Neural cell (in vitro differentiated cells): ENCODE measurements around the gene CASTOR2. TPM values are rescaled to one million over a fixed set of nuclear protein-coding genes. Genes with fewer than 3 reads are reported as not detected.

Experiments used
- H2AFZ ChIP-seq: fragments of 200-600, 300-800 bp; sonication (generic), shearing (Covaris generic); 2 replicates; pipeline ENCODE4 v1.6.0; 2014; ENCODE audit warnings: low read depth, mild to moderate bottlenecking, antibody characterized with exemption, low read length, moderate library complexity
- H3F3A ChIP-seq: fragments of 200-600 bp; shearing (Covaris generic); 2 replicates; pipeline ENCODE4 v1.6.1; 2016; ENCODE audit warnings: mild to moderate bottlenecking, moderate library complexity, mixed read lengths, antibody characterized with exemption, low read length; ENCODE audit not compliant: insufficient read depth, poor library complexity, severe bottlenecking
- H3K27ac ChIP-seq: fragments of 200-600, 300-800 bp; sonication (generic), shearing (Covaris generic); 2 replicates; pipeline ENCODE4 v1.5.1; 2014; ENCODE audit warnings: mild to moderate bottlenecking, low read length, moderate library complexity
- H3K27me3 ChIP-seq: fragments of 300-800, 200-600 bp; sonication (generic), shearing (Covaris generic); 2 replicates; pipeline ENCODE4 v1.6.0; 2014; ENCODE audit warnings: mild to moderate bottlenecking, low read depth, low read length, moderate library complexity; ENCODE audit not compliant: insufficient read depth
- H3K36me3 ChIP-seq: fragments of 300-800, 200-600 bp; sonication (generic), shearing (Covaris generic); 2 replicates; pipeline ENCODE4 v1.5.1; 2014; ENCODE audit warnings: mild to moderate bottlenecking, antibody characterized with exemption, low read length, moderate library complexity; ENCODE audit not compliant: insufficient read depth
- H3K4me2 ChIP-seq: fragments of 300-800, 200-600 bp; sonication (generic), shearing (Covaris generic); 2 replicates; pipeline ENCODE4 v1.6.0; 2014; ENCODE audit warnings: mild to moderate bottlenecking, low read length
- H3K4me3 ChIP-seq: fragments of 300-800, 200-600 bp; sonication (generic), shearing (Covaris generic); 2 replicates; pipeline ENCODE4 v1.5.1; 2014; ENCODE audit warnings: mild to moderate bottlenecking, low read length, moderate library complexity
- H3K79me2 ChIP-seq: fragments of 200-600 bp; shearing (Covaris generic); replicated peaks from 2 replicates; pipeline ENCODE4 v1.6.0; 2014; ENCODE audit warnings: mild to moderate bottlenecking, low read length, moderate library complexity; ENCODE audit not compliant: insufficient read depth
- H3K9ac ChIP-seq: fragments of 300-800, 200-600 bp; sonication (generic), shearing (Covaris generic); 2 replicates; pipeline ENCODE4 v1.6.1; 2016; ENCODE audit warnings: mild to moderate bottlenecking, low read length, mixed read lengths
- H3K9me2 ChIP-seq: fragments of 200-600 bp; shearing (Covaris generic); 2 replicates; pipeline ENCODE4 v1.6.1; 2016; ENCODE audit warnings: mild to moderate bottlenecking, low read length, mixed read lengths; ENCODE audit not compliant: insufficient read depth
- H3K9me3 ChIP-seq: fragments of 200-600, 300-800 bp; sonication (generic), shearing (Covaris generic); 2 replicates; pipeline ENCODE4 v1.6.1; 2016; ENCODE audit warnings: mild to moderate bottlenecking, mixed run types, low read length, moderate library complexity, mixed read lengths
- H4K20me1 ChIP-seq: fragments of 200-600 bp; shearing (Covaris generic); 2 replicates; pipeline ENCODE4 v1.6.1; 2016; ENCODE audit warnings: mild to moderate bottlenecking, mixed run types; ENCODE audit not compliant: insufficient read depth
- EP300 ChIP-seq: fragments of 450-650 bp; conservative IDR thresholded peaks from 2 replicates; pipeline ENCODE4 v1.6.1; 2014; ENCODE audit warnings: antibody characterized with exemption, mild to moderate bottlenecking, moderate library complexity; ENCODE audit not compliant: poor library complexity, severe bottlenecking
- EZH2 ChIP-seq: fragments of 200-600, 300-800 bp; shearing (Covaris generic), sonication (generic); IDR thresholded peaks from 2 replicates; pipeline ENCODE4 v1.6.1; 2014; ENCODE audit warnings: antibody characterized with exemption, low read length, borderline replicate concordance, mild to moderate bottlenecking; ENCODE audit not compliant: insufficient read depth, poor library complexity, severe bottlenecking
- MXI1 ChIP-seq: fragments of 450-650 bp; conservative IDR thresholded peaks from 2 replicates; pipeline ENCODE4 v1.6.1; 2014; ENCODE audit warnings: antibody characterized with exemption, mild to moderate bottlenecking; ENCODE audit not compliant: poor library complexity, severe bottlenecking
- POLR2AphosphoS5 ChIP-seq: IDR thresholded peaks from 2 replicates; pipeline ENCODE4 v1.6.1; 2012
- RAD21 ChIP-seq: fragments of 450-650 bp; conservative IDR thresholded peaks from 2 replicates; pipeline ENCODE4 v1.6.1; 2014; ENCODE audit warnings: antibody characterized with exemption, mild to moderate bottlenecking, moderate library complexity
- REST ChIP-seq: IDR thresholded peaks from 2 replicates; pipeline ENCODE4 v1.6.1; 2012; ENCODE audit warnings: borderline replicate concordance
- SMC3 ChIP-seq: fragments of 450-650 bp; conservative IDR thresholded peaks from 2 replicates; pipeline ENCODE4 v1.6.1; 2014; ENCODE audit warnings: antibody characterized with exemption, mild to moderate bottlenecking, moderate library complexity; ENCODE audit not compliant: poor library complexity
- TAF1 ChIP-seq: IDR thresholded peaks from 2 replicates; pipeline ENCODE4 v1.6.1; 2012; ENCODE audit warnings: low read depth
- polyA plus RNA-seq: library from polyadenylated mRNA; depleted of rRNA; stranded (reverse); fragments of >200 nt; gene quantifications from 2 replicates; pipeline ENCODE4 v1.2.3, GENCODE V29; 2014
- TF ChIP-seq, protein P1 (sequence below): fragments of 450-650 bp; IDR thresholded peaks from 2 replicates; pipeline ENCODE4 v1.5.1; 2014; ENCODE audit warnings: antibody characterized with exemption, mild to moderate bottlenecking, moderate library complexity; ENCODE audit not compliant: poor library complexity, severe bottlenecking

The CASTOR2 gene
- polyA plus RNA-seq, 1 donor from 2014 or later: 13.7 TPM

- no peak overlapping the region for H3K9ac ChIP-seq
- no peak for TF ChIP-seq SMC3
- TF ChIP-seq RAD21: no peak
- TF ChIP-seq REST: no peak
- TF ChIP-seq EZH2: no peak
- TF ChIP-seq MXI1: no peak
- no peak for TF ChIP-seq TAF1
- TF ChIP-seq POLR2AphosphoS5: no peak
- TF ChIP-seq, protein P1, sequence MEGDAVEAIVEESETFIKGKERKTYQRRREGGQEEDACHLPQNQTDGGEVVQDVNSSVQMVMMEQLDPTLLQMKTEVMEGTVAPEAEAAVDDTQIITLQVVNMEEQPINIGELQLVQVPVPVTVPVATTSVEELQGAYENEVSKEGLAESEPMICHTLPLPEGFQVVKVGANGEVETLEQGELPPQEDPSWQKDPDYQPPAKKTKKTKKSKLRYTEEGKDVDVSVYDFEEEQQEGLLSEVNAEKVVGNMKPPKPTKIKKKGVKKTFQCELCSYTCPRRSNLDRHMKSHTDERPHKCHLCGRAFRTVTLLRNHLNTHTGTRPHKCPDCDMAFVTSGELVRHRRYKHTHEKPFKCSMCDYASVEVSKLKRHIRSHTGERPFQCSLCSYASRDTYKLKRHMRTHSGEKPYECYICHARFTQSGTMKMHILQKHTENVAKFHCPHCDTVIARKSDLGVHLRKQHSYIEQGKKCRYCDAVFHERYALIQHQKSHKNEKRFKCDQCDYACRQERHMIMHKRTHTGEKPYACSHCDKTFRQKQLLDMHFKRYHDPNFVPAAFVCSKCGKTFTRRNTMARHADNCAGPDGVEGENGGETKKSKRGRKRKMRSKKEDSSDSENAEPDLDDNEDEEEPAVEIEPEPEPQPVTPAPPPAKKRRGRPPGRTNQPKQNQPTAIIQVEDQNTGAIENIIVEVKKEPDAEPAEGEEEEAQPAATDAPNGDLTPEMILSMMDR: no peak
- TF ChIP-seq EP300: no peak
- no peaks in the 10 kb centered on the region for H3F3A ChIP-seq
- no peak overlapping the region for H3K4me2 ChIP-seq
- no peaks in the 10 kb centered on the region for H3K79me2 ChIP-seq
- H3K36me3 ChIP-seq: no peaks in the 10 kb centered on the region
- H3K9me2 ChIP-seq: no peaks in the 10 kb centered on the region
- H3K9me3 ChIP-seq: no peaks in the 10 kb centered on the region
- no peak overlapping the region for H3K27ac ChIP-seq
- no peak overlapping the region for H2AFZ ChIP-seq
- no peaks in the 10 kb centered on the region for H4K20me1 ChIP-seq
- no peak overlapping the region for H3K4me3 ChIP-seq
- no peaks in the 10 kb centered on the region for H3K27me3 ChIP-seq
These were observed 69.3 kb downstream of the CASTOR2 start for GRCh38 chr7:75033826-75034225.

- no peaks in the 10 kb centered on the region for H3K36me3 ChIP-seq
- H3K9ac ChIP-seq: no peak overlapping the region
- H3K27ac ChIP-seq: no peak overlapping the region
- TF ChIP-seq TAF1 (no peak), POLR2AphosphoS5 (no peak), REST (no peak), RAD21 (no peak)
- no peaks in the 10 kb centered on the region for H3F3A ChIP-seq
- H4K20me1 ChIP-seq: no peaks in the 10 kb centered on the region
- no peak overlapping the region for H2AFZ ChIP-seq
- no peaks in the 10 kb centered on the region for H3K9me3 ChIP-seq
- H3K79me2 ChIP-seq: no peaks in the 10 kb centered on the region
- H3K4me2 ChIP-seq: no peak overlapping the region
- no peak overlapping the region for H3K4me3 ChIP-seq
- no peaks in the 10 kb centered on the region for H3K9me2 ChIP-seq
- H3K27me3 ChIP-seq: no peaks in the 10 kb centered on the region
These were observed 74.0 kb downstream of the CASTOR2 start for GRCh38 chr7:75038508-75038907.
